ENCODE results near the gene WSCD1. TPM values are rescaled to one million over a fixed set of nuclear protein-coding genes. Genes with fewer than 3 reads are reported as not detected.

The WSCD1 gene
- total RNA-seq, 1 experiment from 2014 or later: 0.57 TPM

GRCh38 chr17:6059406-6059805 lies 10.8 kb upstream of the WSCD1 start:
- no peak for DNase-seq (ENCODE audit: low spot score)

DNA sequence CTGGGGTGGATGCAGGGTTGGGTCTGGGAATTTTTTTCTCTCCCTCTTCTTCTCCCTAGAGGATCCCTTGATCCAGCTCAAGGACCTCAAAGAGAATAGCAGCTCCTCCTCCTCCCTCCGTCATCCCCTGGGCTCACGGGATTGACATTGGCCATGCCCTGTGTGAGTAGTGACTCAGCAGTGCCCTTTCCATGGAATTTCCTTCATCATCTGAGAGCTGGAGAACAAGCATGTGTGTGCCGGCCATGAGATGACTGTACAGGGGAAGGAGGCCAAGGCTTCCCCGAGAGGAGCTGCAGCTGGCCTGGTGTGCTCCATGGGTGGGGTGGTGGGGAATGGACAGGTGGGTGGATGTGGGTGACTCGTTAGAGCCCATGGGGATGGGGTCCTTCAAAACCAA lies 8.9 kb upstream of the WSCD1 start:
- peak; percentile 55 for DNase-seq (ENCODE audit: low spot score)

GRCh38 chr17:6064868-6065267 lies 5.3 kb upstream of the WSCD1 start:
- DNase-seq (ENCODE audit: low spot score): no peak

- no peak for DNase-seq (ENCODE audit: low spot score)
These were observed 4.8 kb upstream of the WSCD1 start for GRCh38 chr17:6065351-6065750.

- no peak for DNase-seq (ENCODE audit: low spot score)
These were observed 3.8 kb upstream of the WSCD1 start for GRCh38 chr17:6066183-6066948.

GRCh38 chr17:6067060-6067459 lies 3.1 kb upstream of the WSCD1 start:
- DNase-seq (ENCODE audit: low spot score): no peak

- no peak for DNase-seq (ENCODE audit: low spot score)
These were observed 292 bp downstream of the WSCD1 start for GRCh38 chr17:6070430-6070912.

GRCh38 chr17:6070913-6071511 lies 833 bp downstream of the WSCD1 start:
- no peak for DNase-seq (ENCODE audit: low spot score)

- DNase-seq (ENCODE audit: low spot score): no peak
These were observed 1.4 kb downstream of the WSCD1 start for GRCh38 chr17:6071528-6072065.

GRCh38 chr17:6072157-6072556 lies 2.0 kb downstream of the WSCD1 start:
- no peak for DNase-seq (ENCODE audit: low spot score)

DNA sequence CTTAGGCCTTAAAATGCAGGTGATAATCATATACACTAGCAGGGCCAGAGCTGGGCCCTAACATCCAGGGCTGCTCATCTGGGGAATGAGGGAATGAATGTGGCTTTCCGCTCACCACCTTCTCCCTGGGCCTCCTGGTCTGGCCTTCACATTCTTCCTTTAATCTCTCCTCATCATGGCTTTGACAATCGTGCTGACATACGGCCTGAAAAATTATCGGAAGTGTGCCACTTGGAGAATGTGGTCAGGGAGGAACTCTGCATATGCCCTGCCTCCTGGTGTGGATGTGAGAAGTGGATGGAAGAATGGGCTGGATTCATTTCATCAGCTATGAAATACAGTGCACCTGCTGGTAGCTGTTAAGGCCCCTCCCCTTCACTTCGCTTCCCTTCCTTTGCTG lies 2.4 kb downstream of the WSCD1 start:
- no peak for DNase-seq (ENCODE audit: low spot score)

DNA sequence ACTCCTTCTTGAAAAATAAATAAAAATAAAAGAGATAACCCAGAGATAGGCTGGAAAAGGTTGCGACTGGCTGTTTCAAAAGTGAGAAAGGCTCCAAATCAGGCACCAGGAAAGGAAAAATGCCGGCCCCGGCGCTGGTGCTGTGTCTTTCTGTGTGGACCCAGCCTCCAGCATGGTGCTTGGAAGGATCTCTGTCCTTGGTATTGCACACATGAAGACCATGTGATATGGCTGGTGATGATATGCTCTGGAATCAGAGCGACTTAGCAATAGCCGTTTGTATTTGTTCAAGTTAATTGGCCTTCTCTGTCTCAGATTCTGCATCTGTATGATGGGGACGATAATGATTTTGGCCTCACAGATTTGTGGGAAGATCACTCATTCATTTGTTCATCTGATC lies 3.4 kb downstream of the WSCD1 start:
- no peak for DNase-seq (ENCODE audit: low spot score)

DNA sequence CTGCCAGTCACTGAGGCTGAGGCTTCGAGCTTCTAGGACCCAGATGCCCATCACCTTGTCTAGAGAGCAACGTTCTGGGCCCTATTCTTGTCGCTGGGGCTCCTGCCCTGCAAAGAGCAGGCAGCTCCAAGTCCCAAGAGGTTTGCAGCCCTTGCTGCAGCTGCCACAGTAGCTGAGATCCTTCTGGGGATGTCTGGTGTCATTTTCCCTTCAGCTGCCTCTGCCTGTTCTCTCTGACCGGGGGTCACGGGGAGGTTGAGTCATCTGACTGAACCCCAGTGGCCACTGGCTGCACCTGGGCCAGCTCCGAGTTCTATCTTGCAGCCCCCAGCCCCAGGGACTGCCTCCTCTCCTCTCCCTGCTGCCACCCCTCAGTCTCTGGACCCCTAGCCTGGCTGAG lies 4.9 kb downstream of the WSCD1 start:
- no peak for DNase-seq (ENCODE audit: low spot score)

DNA sequence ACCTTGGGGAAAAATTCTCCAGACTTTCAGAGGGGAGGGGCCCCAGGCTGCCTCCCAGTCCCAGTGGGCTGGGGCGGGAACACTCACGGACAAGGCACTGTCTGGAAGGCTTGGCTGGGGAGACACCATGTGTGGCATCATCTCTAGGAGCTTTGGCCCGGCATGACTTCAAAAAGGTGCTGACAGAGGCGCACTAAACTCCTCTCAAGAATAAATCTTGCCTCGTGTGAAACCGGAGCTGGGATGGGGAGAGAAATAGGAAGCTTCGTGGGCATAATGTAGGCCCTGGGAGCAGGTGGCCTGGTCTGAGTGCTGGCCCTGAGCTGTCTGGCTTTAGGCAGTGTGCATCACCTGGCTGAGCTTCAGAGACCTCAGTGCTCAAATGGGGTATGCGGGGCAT lies 5.7 kb downstream of the WSCD1 start:
- DNase-seq (ENCODE audit: low spot score): no peak

- no peak for DNase-seq (ENCODE audit: low spot score)
These were observed 7.6 kb downstream of the WSCD1 start for GRCh38 chr17:6077752-6078151.

DNA sequence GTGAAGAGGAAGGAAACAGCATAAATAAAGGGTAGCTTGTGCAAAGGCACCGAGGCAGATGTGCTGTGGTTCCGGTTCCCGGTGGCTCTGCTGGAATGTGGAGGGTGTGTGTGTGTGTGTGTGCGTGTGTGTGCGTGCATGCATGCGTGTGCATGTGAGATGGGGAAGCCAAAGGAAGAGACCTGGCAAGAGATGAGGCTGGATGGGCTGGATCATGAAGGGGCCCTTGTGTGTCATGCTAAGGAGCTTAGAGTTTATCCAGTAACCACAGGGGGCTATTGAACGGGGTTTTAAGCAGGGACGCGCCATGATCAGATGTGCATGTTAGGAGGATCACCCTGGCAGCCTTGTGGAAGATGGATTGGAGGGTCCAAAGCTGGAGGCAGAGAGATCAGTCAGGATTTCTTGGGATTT lies 8.3 kb downstream of the WSCD1 start:
- no peak for DNase-seq (ENCODE audit: low spot score)

DNA sequence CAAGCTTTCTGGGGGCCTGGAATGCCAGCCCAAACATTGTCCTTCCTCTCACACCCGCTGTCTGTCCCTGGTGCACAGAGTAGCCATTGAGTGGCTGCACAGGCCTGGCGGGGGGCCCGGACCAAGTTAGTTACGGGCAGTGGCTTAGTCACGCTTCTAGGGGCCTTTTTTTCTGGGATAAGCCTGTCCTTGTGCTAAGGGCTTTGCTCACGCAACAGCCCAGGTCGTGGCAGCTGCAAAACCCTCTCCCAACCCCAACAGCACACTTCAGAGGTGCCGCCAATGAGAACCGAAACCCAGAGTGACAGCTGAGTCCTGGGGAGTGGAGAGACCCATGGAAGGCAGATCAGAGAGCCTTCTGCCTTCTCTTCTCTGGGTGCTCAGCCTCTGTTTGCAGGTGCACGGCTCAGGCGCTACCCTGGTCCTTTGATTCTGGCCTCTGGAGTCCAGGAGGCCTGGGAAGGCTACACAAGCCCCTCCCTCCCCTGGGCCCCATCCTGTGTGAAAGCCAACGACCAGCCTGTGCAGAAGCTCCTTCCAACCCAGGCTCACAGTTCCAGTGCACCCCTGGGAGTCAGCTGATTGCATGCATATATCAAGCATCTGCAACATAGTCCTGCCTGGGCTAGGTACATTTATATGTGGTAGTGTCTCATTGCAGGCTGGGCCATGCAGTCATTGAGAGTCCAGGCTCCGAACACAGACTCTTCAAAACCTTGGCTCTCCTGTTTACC lies 9.1 kb downstream of the WSCD1 start:
- DNase-seq (ENCODE audit: low spot score): no peak

DNA sequence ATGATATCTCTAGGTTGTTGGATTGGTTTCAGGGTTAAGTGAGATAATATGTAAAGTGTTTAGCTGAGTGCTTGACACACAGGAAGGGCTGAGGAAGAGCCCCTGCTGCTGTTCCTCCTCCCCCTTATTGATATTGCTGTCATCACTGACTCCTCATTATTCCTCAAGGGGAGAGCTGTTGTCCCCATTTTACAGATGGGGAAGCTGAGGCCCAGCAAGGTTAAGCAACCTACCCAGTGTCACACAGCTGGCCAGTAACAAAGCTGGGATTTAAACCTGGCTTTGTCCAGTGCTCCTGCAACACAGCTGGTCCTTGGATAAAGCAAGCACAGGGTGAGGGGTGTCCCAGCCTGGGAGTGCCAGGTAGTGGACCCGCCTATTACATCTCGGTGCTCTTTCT lies 9.8 kb downstream of the WSCD1 start:
- no peak for DNase-seq (ENCODE audit: low spot score)

- DNase-seq (ENCODE audit: low spot score): no peak
These were observed 10.7 kb downstream of the WSCD1 start for GRCh38 chr17:6080711-6081430.

- DNase-seq (ENCODE audit: low spot score): no peak
These were observed 12.2 kb downstream of the WSCD1 start for GRCh38 chr17:6082335-6082734.

DNA sequence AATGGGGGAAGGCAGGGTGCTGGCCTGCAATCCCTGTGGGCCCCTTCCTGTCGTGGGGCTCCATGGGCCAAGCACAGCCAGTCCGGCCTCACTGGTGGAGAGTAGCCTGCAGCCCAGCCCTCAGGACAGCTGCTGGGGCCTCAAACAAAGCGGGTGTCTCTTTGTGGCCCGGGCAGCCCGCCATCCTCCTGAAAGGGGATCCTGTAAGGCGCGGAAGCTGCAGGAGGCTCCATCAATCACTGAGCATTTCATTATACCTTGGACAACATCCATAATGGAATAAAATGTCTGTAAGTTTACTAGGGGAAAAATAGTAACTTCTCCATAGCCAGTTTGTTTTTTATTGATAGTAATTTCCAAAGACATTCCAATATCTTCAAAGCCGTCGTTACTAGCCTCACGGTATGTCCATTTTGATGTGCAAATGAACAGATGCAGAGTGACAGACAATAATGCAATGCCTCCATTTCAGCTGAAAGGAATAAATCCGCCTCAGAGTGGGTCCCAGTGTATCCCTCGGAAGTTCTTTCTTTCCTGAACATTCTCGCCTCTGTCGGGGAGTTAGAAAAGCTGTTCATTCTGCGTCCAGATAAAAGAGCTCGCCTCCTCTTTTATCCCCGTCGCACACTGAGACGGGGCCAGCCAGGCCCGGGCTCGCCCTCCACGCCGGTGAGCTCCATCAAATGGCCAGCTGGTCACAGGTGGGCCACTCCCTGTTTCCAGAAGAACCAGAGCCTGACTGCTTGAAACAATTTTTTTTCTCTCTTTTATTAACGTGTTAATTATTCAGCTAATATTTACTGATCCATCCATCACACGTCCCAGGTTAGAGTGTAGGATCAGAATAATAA lies 14.4 kb downstream of the WSCD1 start:
- no peak for DNase-seq (ENCODE audit: low spot score)
